ENCODE data around the gene TNS2. TPM values are rescaled to one million over a fixed set of nuclear protein-coding genes. Genes with fewer than 3 reads are reported as not detected.

TNS2 gene
- total RNA-seq, 1 donor from 2014 or later: 2.5 TPM

DNA sequence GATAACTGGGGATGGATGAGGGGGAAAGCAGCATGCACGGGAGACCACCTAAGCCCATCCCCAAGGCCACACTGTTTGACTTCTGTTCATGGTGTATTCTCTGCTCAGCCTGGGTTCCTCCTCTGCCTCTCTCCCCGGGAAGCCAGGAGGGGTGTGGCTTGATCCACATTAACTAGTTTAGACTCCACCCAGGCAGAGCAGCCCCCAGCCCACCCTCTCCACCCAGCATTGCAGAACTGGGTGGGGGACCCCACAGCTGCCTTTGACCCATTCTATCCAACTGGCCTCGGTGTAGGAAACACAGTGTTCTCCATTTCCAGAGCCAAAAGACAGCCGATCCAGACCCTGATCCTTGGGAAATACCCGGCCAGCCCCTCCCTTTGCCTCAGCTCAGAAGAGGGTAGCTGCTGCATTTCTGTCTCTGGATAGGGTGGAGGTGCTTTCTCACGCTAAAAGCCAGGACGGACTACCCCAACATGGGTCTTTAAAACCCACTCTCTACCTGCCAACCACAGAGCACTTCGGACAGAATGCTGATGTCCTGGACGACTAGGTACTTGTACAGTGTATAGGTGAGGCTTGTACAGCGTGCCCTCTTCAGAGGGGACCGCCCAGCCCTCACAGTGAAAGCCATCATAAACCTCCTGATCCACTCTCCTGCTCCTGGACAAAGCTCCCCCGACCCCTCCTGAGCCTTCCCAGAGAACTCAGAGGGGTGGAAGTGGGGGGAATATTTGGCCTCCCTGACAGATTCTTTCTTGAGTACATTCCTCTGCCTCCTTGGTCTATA, 20.0 kb downstream of the TNS2 start:
- TF ChIP-seq, protein P1, sequence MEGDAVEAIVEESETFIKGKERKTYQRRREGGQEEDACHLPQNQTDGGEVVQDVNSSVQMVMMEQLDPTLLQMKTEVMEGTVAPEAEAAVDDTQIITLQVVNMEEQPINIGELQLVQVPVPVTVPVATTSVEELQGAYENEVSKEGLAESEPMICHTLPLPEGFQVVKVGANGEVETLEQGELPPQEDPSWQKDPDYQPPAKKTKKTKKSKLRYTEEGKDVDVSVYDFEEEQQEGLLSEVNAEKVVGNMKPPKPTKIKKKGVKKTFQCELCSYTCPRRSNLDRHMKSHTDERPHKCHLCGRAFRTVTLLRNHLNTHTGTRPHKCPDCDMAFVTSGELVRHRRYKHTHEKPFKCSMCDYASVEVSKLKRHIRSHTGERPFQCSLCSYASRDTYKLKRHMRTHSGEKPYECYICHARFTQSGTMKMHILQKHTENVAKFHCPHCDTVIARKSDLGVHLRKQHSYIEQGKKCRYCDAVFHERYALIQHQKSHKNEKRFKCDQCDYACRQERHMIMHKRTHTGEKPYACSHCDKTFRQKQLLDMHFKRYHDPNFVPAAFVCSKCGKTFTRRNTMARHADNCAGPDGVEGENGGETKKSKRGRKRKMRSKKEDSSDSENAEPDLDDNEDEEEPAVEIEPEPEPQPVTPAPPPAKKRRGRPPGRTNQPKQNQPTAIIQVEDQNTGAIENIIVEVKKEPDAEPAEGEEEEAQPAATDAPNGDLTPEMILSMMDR (IDR thresholded peaks at IDR 0.05; ENCODE audit: partially characterized antibody, unreplicated experiment): no peak
- Mint-ChIP-seq H3K4me1 (ENCODE audit: low read depth, unreplicated experiment) (peaks cover 2% of the 10 kb centered on the region), H3K4me3 (ENCODE audit: unreplicated experiment) (no peak overlapping the region)

DNA sequence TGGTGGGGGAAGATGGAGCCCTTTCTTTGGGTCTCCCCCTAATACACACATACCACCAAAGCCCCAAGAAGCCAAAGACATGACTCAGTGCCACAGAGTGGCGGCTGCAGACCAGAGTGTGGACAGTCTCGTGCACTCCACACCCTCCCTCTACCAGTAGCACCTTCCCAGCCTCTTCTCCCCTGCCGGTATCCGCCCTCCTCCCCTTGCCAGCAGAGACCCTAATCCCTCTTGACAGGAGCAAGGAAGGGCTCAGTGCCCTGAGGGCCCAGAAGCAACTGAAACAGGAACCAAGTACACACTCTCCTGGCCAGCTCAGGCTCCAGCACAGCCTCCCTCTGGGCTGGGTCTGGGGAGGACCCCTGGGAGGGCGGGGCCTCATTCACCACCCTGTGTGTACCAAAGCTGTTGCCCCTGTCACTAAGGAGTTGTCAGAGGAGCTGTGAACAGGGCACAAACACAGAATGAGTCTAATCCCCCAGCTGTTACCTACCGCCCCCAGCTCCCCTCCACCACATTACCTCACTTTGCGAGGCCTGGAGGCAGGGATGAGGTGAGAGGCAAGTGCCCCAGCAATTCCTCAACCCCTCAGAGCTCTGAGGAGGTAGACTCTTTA, 21.1 kb downstream of the TNS2 start:
- Mint-ChIP-seq H3K4me3 (ENCODE audit: unreplicated experiment) (no peak overlapping the region), H3K27me3 (ENCODE audit: unreplicated experiment) (peaks cover 5% of the 10 kb centered on the region), H3K36me3 (ENCODE audit: unreplicated experiment) (peaks cover 10% of the 10 kb centered on the region), H3K27ac (ENCODE audit: unreplicated experiment) (no peak overlapping the region), H3K4me1 (ENCODE audit: low read depth, unreplicated experiment) (peaks cover 2% of the 10 kb centered on the region), H3K9me3 (ENCODE audit: unreplicated experiment) (peaks cover 4% of the 10 kb centered on the region)
- TF ChIP-seq, protein P1 (IDR thresholded peaks at IDR 0.05; ENCODE audit: partially characterized antibody, unreplicated experiment): no peak
- no peak for DNase-seq

More for the DNA sequence above, 20.0 kb downstream of the TNS2 start:
- Mint-ChIP-seq H3K36me3 (ENCODE audit: unreplicated experiment) (peaks cover 9% of the 10 kb centered on the region), H3K27ac (ENCODE audit: unreplicated experiment) (no peak overlapping the region), H3K27me3 (ENCODE audit: unreplicated experiment) (peaks cover 5% of the 10 kb centered on the region), H3K9me3 (ENCODE audit: unreplicated experiment) (peaks cover 4% of the 10 kb centered on the region)
- DNase-seq: no peak

GRCh38 chr12:53071591-53072551, 22.0 kb downstream of the TNS2 start:
- peaks cover 5% of the 10 kb centered on the region for H3K27me3 Mint-ChIP-seq (ENCODE audit: unreplicated experiment)
- no peak overlapping the region for H3K27ac Mint-ChIP-seq (ENCODE audit: unreplicated experiment)
- no peak overlapping the region for H3K4me3 Mint-ChIP-seq (ENCODE audit: unreplicated experiment)
- TF ChIP-seq, protein P1 (IDR thresholded peaks at IDR 0.05; ENCODE audit: partially characterized antibody, unreplicated experiment): no peak
- peaks cover 10% of the 10 kb centered on the region for H3K36me3 Mint-ChIP-seq (ENCODE audit: unreplicated experiment)
- no peak for DNase-seq
- H3K4me1 Mint-ChIP-seq (ENCODE audit: low read depth, unreplicated experiment): peaks cover 2% of the 10 kb centered on the region
- peaks cover 4% of the 10 kb centered on the region for H3K9me3 Mint-ChIP-seq (ENCODE audit: unreplicated experiment)

- Mint-ChIP-seq H3K4me1 (ENCODE audit: low read depth, unreplicated experiment) (peaks cover 2% of the 10 kb centered on the region), H3K27me3 (ENCODE audit: unreplicated experiment) (peaks cover 5% of the 10 kb centered on the region), H3K4me3 (ENCODE audit: unreplicated experiment) (no peak overlapping the region), H3K9me3 (ENCODE audit: unreplicated experiment) (peaks cover 4% of the 10 kb centered on the region), H3K36me3 (ENCODE audit: unreplicated experiment) (peaks cover 10% of the 10 kb centered on the region), H3K27ac (ENCODE audit: unreplicated experiment) (no peak overlapping the region)
- TF ChIP-seq, protein P1 (IDR thresholded peaks at IDR 0.05; ENCODE audit: partially characterized antibody, unreplicated experiment): no peak
- DNase-seq: no peak
These were observed 24.0 kb downstream of the TNS2 start for GRCh38 chr12:53073881-53074280.

All from glutamatergic neuron (in vitro differentiated cells).